ENCODE results near the gene POLR3B. TPM values are rescaled to one million over a fixed set of nuclear protein-coding genes. Genes with fewer than 3 reads are reported as not detected.

POLR3B gene
- total RNA-seq, 1 experiment from 2014 or later, result 10.7 TPM

GRCh38 chr12:106493531-106493930 lies 136.0 kb downstream of the POLR3B start:
- intact Hi-C loops (cut with micrococcal nuclease), result no loop called here
- ChIA-PET POLR2A (no interaction called here), CTCF (no interaction called here), RAD21 (ENCODE audit: low non-redundant PET in 1 of 2, low total read pairs in 2 of 2, uncharacterized antibody in 2 of 2, unreplicated experiment in 2 of 2) (no interaction called here)
- no peak overlapping the region for H3K4me3 ChIP-seq (replicated peaks in 1 of 2; ENCODE audit: low read depth in 1 of 2, low read length in 2 of 2)
- no peak for DNase-seq (ENCODE audit: low read depth, low spot score)
- TF ChIP-seq, protein P1, sequence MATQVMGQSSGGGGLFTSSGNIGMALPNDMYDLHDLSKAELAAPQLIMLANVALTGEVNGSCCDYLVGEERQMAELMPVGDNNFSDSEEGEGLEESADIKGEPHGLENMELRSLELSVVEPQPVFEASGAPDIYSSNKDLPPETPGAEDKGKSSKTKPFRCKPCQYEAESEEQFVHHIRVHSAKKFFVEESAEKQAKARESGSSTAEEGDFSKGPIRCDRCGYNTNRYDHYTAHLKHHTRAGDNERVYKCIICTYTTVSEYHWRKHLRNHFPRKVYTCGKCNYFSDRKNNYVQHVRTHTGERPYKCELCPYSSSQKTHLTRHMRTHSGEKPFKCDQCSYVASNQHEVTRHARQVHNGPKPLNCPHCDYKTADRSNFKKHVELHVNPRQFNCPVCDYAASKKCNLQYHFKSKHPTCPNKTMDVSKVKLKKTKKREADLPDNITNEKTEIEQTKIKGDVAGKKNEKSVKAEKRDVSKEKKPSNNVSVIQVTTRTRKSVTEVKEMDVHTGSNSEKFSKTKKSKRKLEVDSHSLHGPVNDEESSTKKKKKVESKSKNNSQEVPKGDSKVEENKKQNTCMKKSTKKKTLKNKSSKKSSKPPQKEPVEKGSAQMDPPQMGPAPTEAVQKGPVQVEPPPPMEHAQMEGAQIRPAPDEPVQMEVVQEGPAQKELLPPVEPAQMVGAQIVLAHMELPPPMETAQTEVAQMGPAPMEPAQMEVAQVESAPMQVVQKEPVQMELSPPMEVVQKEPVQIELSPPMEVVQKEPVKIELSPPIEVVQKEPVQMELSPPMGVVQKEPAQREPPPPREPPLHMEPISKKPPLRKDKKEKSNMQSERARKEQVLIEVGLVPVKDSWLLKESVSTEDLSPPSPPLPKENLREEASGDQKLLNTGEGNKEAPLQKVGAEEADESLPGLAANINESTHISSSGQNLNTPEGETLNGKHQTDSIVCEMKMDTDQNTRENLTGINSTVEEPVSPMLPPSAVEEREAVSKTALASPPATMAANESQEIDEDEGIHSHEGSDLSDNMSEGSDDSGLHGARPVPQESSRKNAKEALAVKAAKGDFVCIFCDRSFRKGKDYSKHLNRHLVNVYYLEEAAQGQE (IDR thresholded peaks at IDR 0.05; ENCODE audit: low read depth), result no peak
- TF ChIP-seq EZH2 (IDR thresholded peaks at IDR 0.05) (no peak), EZH2phosphoT487 (IDR thresholded peaks at IDR 0.05; ENCODE audit: borderline replicate concordance) (no peak), JUND (IDR thresholded peaks at IDR 0.05) (no peak), CBX3 (IDR thresholded peaks at IDR 0.05; ENCODE audit: low read depth) (no peak), ZFX (IDR thresholded peaks at IDR 0.05) (no peak), EGR1 (IDR thresholded peaks at IDR 0.05; ENCODE audit: low read depth) (no peak), ZBTB33 (IDR thresholded peaks at IDR 0.05; ENCODE audit: extremely low read depth, insufficient replicate concordance, low read length) (no peak), CEBPB (IDR thresholded peaks at IDR 0.05; ENCODE audit: low read depth) (no peak), ATF3 (IDR thresholded peaks at IDR 0.05) (no peak), POLR2A (IDR thresholded peaks at IDR 0.05; ENCODE audit: borderline replicate concordance, extremely low read depth, insufficient read depth, insufficient read length) (no peak), TCF7L2 (IDR thresholded peaks at IDR 0.05; ENCODE audit: borderline replicate concordance, extremely low read depth, insufficient read depth, insufficient read length) (no peak), ZNF274 (IDR thresholded peaks at IDR 0.05; ENCODE audit: low read depth, low read length) (no peak), POLR2AphosphoS5 (IDR thresholded peaks at IDR 0.05; ENCODE audit: low read depth, low read length) (no peak), MAX (IDR thresholded peaks at IDR 0.05) (no peak), SP1 (IDR thresholded peaks at IDR 0.05; ENCODE audit: low read depth) (no peak), RAD21 (IDR thresholded peaks at IDR 0.05; ENCODE audit: low read depth) (no peak)
- TF ChIP-seq, protein P2, sequence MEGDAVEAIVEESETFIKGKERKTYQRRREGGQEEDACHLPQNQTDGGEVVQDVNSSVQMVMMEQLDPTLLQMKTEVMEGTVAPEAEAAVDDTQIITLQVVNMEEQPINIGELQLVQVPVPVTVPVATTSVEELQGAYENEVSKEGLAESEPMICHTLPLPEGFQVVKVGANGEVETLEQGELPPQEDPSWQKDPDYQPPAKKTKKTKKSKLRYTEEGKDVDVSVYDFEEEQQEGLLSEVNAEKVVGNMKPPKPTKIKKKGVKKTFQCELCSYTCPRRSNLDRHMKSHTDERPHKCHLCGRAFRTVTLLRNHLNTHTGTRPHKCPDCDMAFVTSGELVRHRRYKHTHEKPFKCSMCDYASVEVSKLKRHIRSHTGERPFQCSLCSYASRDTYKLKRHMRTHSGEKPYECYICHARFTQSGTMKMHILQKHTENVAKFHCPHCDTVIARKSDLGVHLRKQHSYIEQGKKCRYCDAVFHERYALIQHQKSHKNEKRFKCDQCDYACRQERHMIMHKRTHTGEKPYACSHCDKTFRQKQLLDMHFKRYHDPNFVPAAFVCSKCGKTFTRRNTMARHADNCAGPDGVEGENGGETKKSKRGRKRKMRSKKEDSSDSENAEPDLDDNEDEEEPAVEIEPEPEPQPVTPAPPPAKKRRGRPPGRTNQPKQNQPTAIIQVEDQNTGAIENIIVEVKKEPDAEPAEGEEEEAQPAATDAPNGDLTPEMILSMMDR (IDR thresholded peaks at IDR 0.05 in 2 of 3, conservative IDR thresholded peaks at IDR 0.05 in 1 of 3; ENCODE audit: borderline replicate concordance in 1 of 3, insufficient read depth in 1 of 3, low read depth in 2 of 3, low read length in 2 of 3), result no peak
- H4K20me1 ChIP-seq (ENCODE audit: insufficient read depth), result no peaks in the 10 kb centered on the region
- H3K4me1 ChIP-seq (ENCODE audit: control insufficient read depth in 1 of 2, insufficient read depth in 2 of 2, low read length in 2 of 2), result no peaks in the 10 kb centered on the region
- BruUV-seq (replicated peaks), result no TSS peak
- no peak for ATAC-seq
- no peaks in the 10 kb centered on the region for H3K79me2 ChIP-seq (ENCODE audit: insufficient read depth, low read length)
- H2AFZ ChIP-seq (ENCODE audit: low read depth, low read length, poor library complexity, severe bottlenecking), result no peak overlapping the region
- no peak overlapping the region for H3K4me2 ChIP-seq (ENCODE audit: low read length)
- no peaks in the 10 kb centered on the region for H3K9me2 ChIP-seq (ENCODE audit: insufficient read depth)
- no peak overlapping the region for H3K9ac ChIP-seq (ENCODE audit: low read length)
- H3K27ac ChIP-seq (ENCODE audit: low read depth, low read length), result no peak overlapping the region
- no peaks in the 10 kb centered on the region for H3K36me3 ChIP-seq (ENCODE audit: control insufficient read depth in 1 of 2, insufficient read depth in 2 of 2, low read length in 2 of 2)
- H3K27me3 ChIP-seq (ENCODE audit: insufficient read depth, low read length), result no peaks in the 10 kb centered on the region
- no peaks in the 10 kb centered on the region for H3K9me3 ChIP-seq (ENCODE audit: control insufficient read depth in 1 of 2, insufficient read depth in 1 of 2, low read depth in 1 of 2, low read length in 2 of 2)

All from HCT116 (cell line).